GM19035 (cell line): ENCODE measurements around the gene CNTD1.
"Not testable (repeated sequence)": the region's sequence is repeated elsewhere in the genome, so short reads cannot be mapped to it uniquely, and the experiment has no call there.

ENCODE experiments used
- ATAC-seq: cut with Tn5 transposase; IDR thresholded peaks from one replicate; pipeline ENCODE4 v1.9.1; 2021; ENCODE audit not compliant: unreplicated experiment

The CNTD1 gene

GRCh38 chr17:42798383-42799380, at the start of gene CNTD1, which contains the start of gene COA3:
Gene CNTD1, plus strand, starts transcription at chr17:42798861. Its CDS starts 207 bp downstream, at chr17:42799068.
Gene COA3, minus strand, starts transcription at chr17:42798704. Its CDS starts 23 bp downstream, at chr17:42798681.
- ATAC-seq: peak; percentile 82

- no peak for ATAC-seq
Observed at GRCh38 chr17:42748908-42749798, 49.5 kb upstream of the CNTD1 start.

GRCh38 chr17:42750739-42751344, 47.8 kb upstream of the CNTD1 start:
- ATAC-seq: no peak

- no peak for ATAC-seq
Observed at GRCh38 chr17:42751628-42752027, 47.0 kb upstream of the CNTD1 start.

GRCh38 chr17:42754782-42755181, 43.9 kb upstream of the CNTD1 start:
- ATAC-seq: no peak

GRCh38 chr17:42759982-42760651, 38.5 kb upstream of the CNTD1 start:
- ATAC-seq: no peak

GRCh38 chr17:42760652-42761581, 37.7 kb upstream of the CNTD1 start, which contains the start of gene RAMP2:
Gene RAMP2, plus strand, starts transcription at chr17:42761227. Its CDS starts 35 bp downstream, at chr17:42761262.
- no peak for ATAC-seq

- no peak for ATAC-seq
Observed at GRCh38 chr17:42761638-42762037, 37.0 kb upstream of the CNTD1 start.

GRCh38 chr17:42766124-42766523, 32.5 kb upstream of the CNTD1 start:
- no peak for ATAC-seq

GRCh38 chr17:42767512-42767911, 31.1 kb upstream of the CNTD1 start:
- ATAC-seq: no peak

GRCh38 chr17:42768006-42768405, 30.7 kb upstream of the CNTD1 start:
- not testable (repeated sequence) for ATAC-seq

- not testable (repeated sequence) for ATAC-seq
Observed at GRCh38 chr17:42769964-42770363, 28.7 kb upstream of the CNTD1 start.

- ATAC-seq: no peak
Observed at GRCh38 chr17:42772945-42773289, 25.7 kb upstream of the CNTD1 start.

- no peak for ATAC-seq
Observed at GRCh38 chr17:42773290-42774035, 25.2 kb upstream of the CNTD1 start, which contains the start of gene VPS25. Gene VPS25, plus strand, starts transcription at chr17:42773449. Its CDS starts 27 bp downstream, at chr17:42773476.

GRCh38 chr17:42774066-42774745, 24.5 kb upstream of the CNTD1 start:
- no peak for ATAC-seq

GRCh38 chr17:42775534-42776098, 23.0 kb upstream of the CNTD1 start:
- ATAC-seq: no peak

GRCh38 chr17:42778570-42778969, 20.1 kb upstream of the CNTD1 start:
- no peak for ATAC-seq
